NCI-H345 (cell line): ENCODE measurements around the gene ZNF474.

ENCODE experiments used
- DNase-seq: peaks from one replicate; lab custom pipeline; 2025; lab: John Stamatoyannopoulos, UW

Gene ZNF474

GRCh38 chr5:122181863-122182262 lies 52.5 kb downstream of the ZNF474 start:
- DNase-seq = no peak

GRCh38 chr5:122182491-122182921 lies 53.2 kb downstream of the ZNF474 start:
- no peak for DNase-seq

- peak; percentile 25 for DNase-seq
Measured at GRCh38 chr5:122183098-122183787, 53.9 kb downstream of the ZNF474 start.

- no peak for DNase-seq
Measured at GRCh38 chr5:122183788-122184170, 54.4 kb downstream of the ZNF474 start.

GRCh38 chr5:122184676-122185255 lies 55.4 kb downstream of the ZNF474 start:
- DNase-seq = no peak

GRCh38 chr5:122187426-122187825 lies 58.1 kb downstream of the ZNF474 start:
- no peak for DNase-seq

- no peak for DNase-seq
Measured at GRCh38 chr5:122190156-122190555, 60.8 kb downstream of the ZNF474 start.

- peak; percentile 63 for DNase-seq
Measured at GRCh38 chr5:122192497-122193496, 63.5 kb downstream of the ZNF474 start.

- peak; percentile 52 for DNase-seq
Measured at GRCh38 chr5:122195802-122196394, 66.6 kb downstream of the ZNF474 start.

GRCh38 chr5:122199146-122199545 lies 69.8 kb downstream of the ZNF474 start:
- no peak for DNase-seq

- no peak for DNase-seq
Measured at GRCh38 chr5:122200450-122200849, 71.1 kb downstream of the ZNF474 start.

GRCh38 chr5:122200865-122201264 lies 71.5 kb downstream of the ZNF474 start:
- DNase-seq = no peak

GRCh38 chr5:122201365-122201764 lies 72.0 kb downstream of the ZNF474 start:
- DNase-seq = no peak

- no peak for DNase-seq
Measured at GRCh38 chr5:122202952-122203351, 73.6 kb downstream of the ZNF474 start.
